ENCODE results near the gene GNE. TPM values are rescaled to one million over a fixed set of nuclear protein-coding genes. Genes with fewer than 3 reads are reported as not detected.

The GNE gene
- polyA plus RNA-seq, 3 donors: 4.1 to 5.0 (median 4.5) TPM

DNA sequence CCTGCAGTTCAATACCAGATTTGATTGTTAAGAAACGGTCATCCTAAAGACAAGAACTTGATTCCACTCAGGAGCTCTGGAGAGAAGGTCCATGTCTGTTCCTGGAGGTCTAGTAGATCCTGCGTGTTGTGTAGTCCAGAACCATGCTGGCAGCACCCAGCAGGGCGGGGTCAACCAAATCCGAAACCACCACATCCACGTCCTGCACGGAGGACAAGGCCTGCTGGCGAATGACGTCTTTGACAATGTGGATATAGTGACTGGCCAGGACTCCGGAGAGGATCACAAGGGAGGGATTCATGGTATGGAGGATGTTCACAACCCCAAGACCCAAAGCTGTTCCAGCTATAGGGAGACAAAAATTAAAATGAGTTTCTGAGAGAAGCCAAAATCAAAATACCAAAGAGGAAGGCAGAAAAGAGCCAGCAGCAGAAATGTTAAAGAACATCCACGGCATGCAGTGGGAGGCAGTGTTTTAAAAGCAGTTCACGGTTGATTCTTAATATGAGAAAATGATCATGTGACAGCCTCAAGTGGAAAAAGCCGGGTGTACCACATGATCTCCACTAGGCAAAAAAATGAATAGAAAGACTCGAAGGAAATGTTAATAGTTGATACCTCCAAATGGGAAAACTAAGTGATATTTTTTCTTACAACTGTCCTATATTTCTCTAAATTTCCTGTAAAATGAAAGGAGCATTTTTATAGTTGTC lies 40.8 kb downstream of the GNE start:
- Histone ChIP-seq H3K4me3 (replicated peaks in 1 of 3; ENCODE audit: low read depth in 2 of 3, low read length in 3 of 3) (no peak overlapping the region), H2AFZ (ENCODE audit: insufficient read depth, low read depth, low read length, poor library complexity, severe bottlenecking) (no peak overlapping the region), H4K20me1 (ENCODE audit: insufficient read depth, low read length) (peaks cover 70% of the 10 kb centered on the region), H3K9ac (ENCODE audit: insufficient read depth, low read length, poor library complexity, severe bottlenecking) (no peak overlapping the region), H3K9me3 (replicated peaks in 1 of 2; ENCODE audit: control insufficient read depth in 1 of 2, insufficient read depth in 1 of 2, low read length in 2 of 2) (peaks cover 0 to 2% of the 10 kb centered on the region in 2 donors), H3K4me2 (replicated peaks; ENCODE audit: extremely low read depth, low read length, poor library complexity, severe bottlenecking) (no peak overlapping the region), H3K79me2 (ENCODE audit: insufficient read depth, low read length) (peaks cover 21% of the 10 kb centered on the region), H3K27me3 (ENCODE audit: control insufficient read depth in 2 of 2, insufficient read depth in 2 of 2, low read length in 2 of 2) (no peaks in the 10 kb centered on the region), H3K36me3 (replicated peaks in 1 of 2; ENCODE audit: control insufficient read depth in 1 of 2, insufficient read depth in 2 of 2, low read length in 2 of 2) (peaks cover 62 to 98% of the 10 kb centered on the region in 2 donors), H3K27ac (ENCODE audit: low read depth in 1 of 2, low read length in 2 of 2) (peak overlapping the region in 1 of 2 donors; percentile 18), H3K4me1 (ENCODE audit: control insufficient read depth in 1 of 2, insufficient read depth in 2 of 2, low read length in 2 of 2) (no peaks in the 10 kb centered on the region)
- DNase-seq: no peak
- peaks cover 0 to 6% (median 2%) of the 10 kb centered on the region in 7 donors for H3K9me3 Mint-ChIP-seq
- peaks cover 0 to 1% (median 0%) of the 10 kb centered on the region in 3 donors for H3K27me3 Mint-ChIP-seq (ENCODE audit: low read depth in 3 of 3)
- peak overlapping the region in 4 of 7 donors; percentile 2 to 78 (median 35) for H3K27ac Mint-ChIP-seq
- 70% methylated on average over 2 of the region's 13 CpGs for WGBS (ENCODE audit: insufficient coverage)
- TF ChIP-seq, protein P1, sequence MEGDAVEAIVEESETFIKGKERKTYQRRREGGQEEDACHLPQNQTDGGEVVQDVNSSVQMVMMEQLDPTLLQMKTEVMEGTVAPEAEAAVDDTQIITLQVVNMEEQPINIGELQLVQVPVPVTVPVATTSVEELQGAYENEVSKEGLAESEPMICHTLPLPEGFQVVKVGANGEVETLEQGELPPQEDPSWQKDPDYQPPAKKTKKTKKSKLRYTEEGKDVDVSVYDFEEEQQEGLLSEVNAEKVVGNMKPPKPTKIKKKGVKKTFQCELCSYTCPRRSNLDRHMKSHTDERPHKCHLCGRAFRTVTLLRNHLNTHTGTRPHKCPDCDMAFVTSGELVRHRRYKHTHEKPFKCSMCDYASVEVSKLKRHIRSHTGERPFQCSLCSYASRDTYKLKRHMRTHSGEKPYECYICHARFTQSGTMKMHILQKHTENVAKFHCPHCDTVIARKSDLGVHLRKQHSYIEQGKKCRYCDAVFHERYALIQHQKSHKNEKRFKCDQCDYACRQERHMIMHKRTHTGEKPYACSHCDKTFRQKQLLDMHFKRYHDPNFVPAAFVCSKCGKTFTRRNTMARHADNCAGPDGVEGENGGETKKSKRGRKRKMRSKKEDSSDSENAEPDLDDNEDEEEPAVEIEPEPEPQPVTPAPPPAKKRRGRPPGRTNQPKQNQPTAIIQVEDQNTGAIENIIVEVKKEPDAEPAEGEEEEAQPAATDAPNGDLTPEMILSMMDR (IDR thresholded peaks at IDR 0.05): no peak
- intact Hi-C loops (cut with micrococcal nuclease): no loop called here
- H3K36me3 Mint-ChIP-seq: peaks cover 68 to 87% of the 10 kb centered on the region in 2 donors
- H3K4me1 Mint-ChIP-seq: peaks cover 2% of the 10 kb centered on the region
- no peak overlapping the region for H3K4me3 Mint-ChIP-seq

DNA sequence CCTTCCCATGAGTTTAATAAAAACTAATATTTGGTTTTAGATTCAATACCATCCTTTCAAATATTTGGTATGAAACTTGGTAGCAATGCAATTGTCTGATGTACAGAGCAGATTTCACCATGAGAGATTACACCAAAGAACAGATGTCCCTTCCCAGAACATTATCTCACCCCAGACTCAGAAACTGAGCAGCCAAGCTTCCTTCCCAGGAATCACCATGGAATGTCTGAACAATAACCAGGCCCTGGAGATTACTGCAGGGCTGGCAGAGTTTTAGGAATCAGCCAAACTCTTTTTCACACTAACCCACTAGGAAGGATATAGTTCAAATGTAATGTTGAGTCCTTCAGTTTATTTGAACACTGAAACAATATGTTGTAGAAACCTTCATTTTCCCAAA lies 43.7 kb downstream of the GNE start:
- Histone ChIP-seq H3K9ac (ENCODE audit: insufficient read depth, low read length, poor library complexity, severe bottlenecking) (no peak overlapping the region), H3K4me1 (ENCODE audit: control insufficient read depth in 1 of 2, insufficient read depth in 2 of 2, low read length in 2 of 2) (no peaks in the 10 kb centered on the region), H3K9me3 (replicated peaks in 1 of 2; ENCODE audit: control insufficient read depth in 1 of 2, insufficient read depth in 1 of 2, low read length in 2 of 2) (no peaks in the 10 kb centered on the region), H2AFZ (ENCODE audit: insufficient read depth, low read depth, low read length, poor library complexity, severe bottlenecking) (no peak overlapping the region), H3K4me2 (replicated peaks; ENCODE audit: extremely low read depth, low read length, poor library complexity, severe bottlenecking) (no peak overlapping the region), H4K20me1 (ENCODE audit: insufficient read depth, low read length) (peaks cover 94% of the 10 kb centered on the region), H3K36me3 (replicated peaks in 1 of 2; ENCODE audit: control insufficient read depth in 1 of 2, insufficient read depth in 2 of 2, low read length in 2 of 2) (peaks cover 71 to 98% of the 10 kb centered on the region in 2 donors), H3K79me2 (ENCODE audit: insufficient read depth, low read length) (peaks cover 36% of the 10 kb centered on the region), H3K4me3 (replicated peaks in 1 of 3; ENCODE audit: low read depth in 2 of 3, low read length in 3 of 3) (no peak overlapping the region), H3K27me3 (ENCODE audit: control insufficient read depth in 2 of 2, insufficient read depth in 2 of 2, low read length in 2 of 2) (no peaks in the 10 kb centered on the region), H3K27ac (ENCODE audit: low read depth in 1 of 2, low read length in 2 of 2) (no peak overlapping the region)
- no peak for DNase-seq
- H3K27me3 Mint-ChIP-seq (ENCODE audit: low read depth in 3 of 3): peaks cover 0 to 1% (median 0%) of the 10 kb centered on the region in 3 donors
- intact Hi-C loops (cut with micrococcal nuclease): no loop called here
- peaks cover 2% of the 10 kb centered on the region for H3K4me1 Mint-ChIP-seq
- no peaks in the 10 kb centered on the region for H3K9me3 Mint-ChIP-seq
- peak overlapping the region in 1 of 7 donors; percentile 39 for H3K27ac Mint-ChIP-seq
- no peak overlapping the region for H3K4me3 Mint-ChIP-seq
- TF ChIP-seq, protein P1 (IDR thresholded peaks at IDR 0.05): no peak
- H3K36me3 Mint-ChIP-seq: peaks cover 76 to 89% of the 10 kb centered on the region in 2 donors

Measured in CD14-positive monocyte (primary cell).